ENCODE measurements around the gene PPP2R5E. TPM values are rescaled to one million over a fixed set of nuclear protein-coding genes. Genes with fewer than 3 reads are reported as not detected.

Gene PPP2R5E
- total RNA-seq, 1 experiment from 2014 or later: 47.2 TPM

GRCh38 chr14:63474844-63475243, 68.3 kb downstream of the PPP2R5E start:
- ATAC-seq (no peak), DNase-seq (ENCODE audit: low read depth, low spot score) (no peak)
- no TSS peak for BruUV-seq (replicated peaks)
- H3K36me3 ChIP-seq (ENCODE audit: control insufficient read depth, insufficient read depth, low read length): no peaks in the 10 kb centered on the region
- peaks cover 8% of the 10 kb centered on the region; the same call in 1 of the 2 replicates for H3K4me1 ChIP-seq (ENCODE audit: control insufficient read depth, insufficient read depth, low read length)
- H3K9me3 ChIP-seq (ENCODE audit: control insufficient read depth, insufficient read depth, low read depth, low read length): no peaks in the 10 kb centered on the region
- in situ Hi-C loops (cut with HindIII; ENCODE audit: low pct_unique_long_range_greater_than_20kb, low sequenced_read_pairs) (no loop called here), intact Hi-C loops (cut with micrococcal nuclease; ENCODE audit: unreplicated experiment) (no loop called here)
- TF ChIP-seq POLR2AphosphoS5 (IDR thresholded peaks at IDR 0.05; ENCODE audit: low read depth, low read length) (no peak), TCF7L2 (IDR thresholded peaks at IDR 0.05; ENCODE audit: low read depth, low read length) (no peak), CTCF (IDR thresholded peaks at IDR 0.05) (no peak), REST (IDR thresholded peaks at IDR 0.05; ENCODE audit: insufficient read depth in 1 of 2, low read depth in 2 of 2, low read length in 1 of 2) (no peak), SIN3A (IDR thresholded peaks at IDR 0.05; ENCODE audit: borderline replicate concordance, insufficient read depth, low read depth, low read length) (no peak)
- ChIA-PET POLR2A (no interaction called here), CTCF (no interaction called here)
- H3K4me3 ChIP-seq (ENCODE audit: low read depth in 2 of 2, low read length in 2 of 2): no peak overlapping the region
- H3K27me3 ChIP-seq (ENCODE audit: control insufficient read depth, insufficient read depth, low read length): no peaks in the 10 kb centered on the region
- H3K27ac ChIP-seq (ENCODE audit: low read length): no peak overlapping the region

- POLR2A ChIA-PET: no interaction called here
- CTCF ChIA-PET: no interaction called here
- BruUV-seq (replicated peaks): no TSS peak
- in situ Hi-C loops (cut with HindIII; ENCODE audit: low pct_unique_long_range_greater_than_20kb, low sequenced_read_pairs): no loop called here
- no peak overlapping the region for H3K27ac ChIP-seq (ENCODE audit: low read length)
- no peaks in the 10 kb centered on the region for H3K9me3 ChIP-seq (ENCODE audit: control insufficient read depth, insufficient read depth, low read depth, low read length)
- ATAC-seq (no peak), DNase-seq (ENCODE audit: low read depth, low spot score) (no peak)
- H3K36me3 ChIP-seq (ENCODE audit: control insufficient read depth, insufficient read depth, low read length): no peaks in the 10 kb centered on the region
- intact Hi-C loops (cut with micrococcal nuclease; ENCODE audit: unreplicated experiment): no loop called here
- H3K4me3 ChIP-seq (ENCODE audit: low read depth in 2 of 2, low read length in 2 of 2): no peak overlapping the region
- H3K4me1 ChIP-seq (ENCODE audit: control insufficient read depth, insufficient read depth, low read length): peaks cover 8% of the 10 kb centered on the region; the same call in 1 of the 2 replicates
- H3K27me3 ChIP-seq (ENCODE audit: control insufficient read depth, insufficient read depth, low read length): no peaks in the 10 kb centered on the region
- TF ChIP-seq TCF7L2 (IDR thresholded peaks at IDR 0.05; ENCODE audit: low read depth, low read length) (no peak), CTCF (IDR thresholded peaks at IDR 0.05) (no peak), POLR2AphosphoS5 (IDR thresholded peaks at IDR 0.05; ENCODE audit: low read depth, low read length) (no peak), REST (IDR thresholded peaks at IDR 0.05; ENCODE audit: insufficient read depth in 1 of 2, low read depth in 2 of 2, low read length in 1 of 2) (no peak), SIN3A (IDR thresholded peaks at IDR 0.05; ENCODE audit: borderline replicate concordance, insufficient read depth, low read depth, low read length) (no peak)
These were observed 69.1 kb downstream of the PPP2R5E start for GRCh38 chr14:63474111-63474510.
